ENCODE data around the gene ARHGAP11A. TPM values are rescaled to one million over a fixed set of nuclear protein-coding genes. Genes with fewer than 3 reads are reported as not detected.
"Not testable (repeated sequence)": the region's sequence is repeated elsewhere in the genome, so short reads cannot be mapped to it uniquely, and the experiment has no call there.

ARHGAP11A gene
- total RNA-seq: 7.5 and 7.7 TPM in 2 replicates

- not testable (repeated sequence) for H3K36me3 ChIP-seq (ENCODE audit: control insufficient read depth, insufficient read depth, low read length); H3K27me3 ChIP-seq (ENCODE audit: control insufficient read depth, insufficient read depth, low read length)
- peak within 1 kb of the TSS; percentile 73 for H3K4me3 ChIP-seq (ENCODE audit: low read depth, low read length)
- DNase-seq (ENCODE audit: low read depth): peak; percentile 49
Observed at GRCh38 chr15:32615051-32615870, at the start of gene ARHGAP11A. Gene ARHGAP11A (plus strand): TSS chr15:32615504. CDS start chr15:32616212, 708 bp downstream.

DNA sequence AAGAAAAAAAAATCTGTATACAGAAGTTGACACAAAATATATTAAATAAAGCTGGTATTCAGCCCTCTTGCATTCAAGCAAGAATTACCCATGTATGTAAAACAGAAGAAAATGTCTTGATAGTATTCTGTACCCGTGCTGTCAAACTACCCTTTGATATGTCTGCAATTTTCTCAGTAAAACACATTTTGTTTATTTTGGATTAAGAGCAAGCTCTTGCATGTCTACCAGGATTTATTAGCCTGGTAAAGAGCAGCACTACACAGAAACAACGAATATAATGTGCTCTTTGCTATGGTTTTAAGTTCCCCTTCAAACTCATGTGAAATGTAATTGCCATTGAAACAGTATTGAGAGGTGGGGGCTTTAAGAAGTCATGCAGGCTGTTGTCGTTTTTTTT is 46.3 kb upstream of the ARHGAP11A start:
- not testable (repeated sequence) for H3K36me3 ChIP-seq (ENCODE audit: control insufficient read depth, insufficient read depth, low read length); H3K27me3 ChIP-seq (ENCODE audit: control insufficient read depth, insufficient read depth, low read length); H3K4me3 ChIP-seq (ENCODE audit: low read depth, low read length); DNase-seq (ENCODE audit: low read depth)

DNA sequence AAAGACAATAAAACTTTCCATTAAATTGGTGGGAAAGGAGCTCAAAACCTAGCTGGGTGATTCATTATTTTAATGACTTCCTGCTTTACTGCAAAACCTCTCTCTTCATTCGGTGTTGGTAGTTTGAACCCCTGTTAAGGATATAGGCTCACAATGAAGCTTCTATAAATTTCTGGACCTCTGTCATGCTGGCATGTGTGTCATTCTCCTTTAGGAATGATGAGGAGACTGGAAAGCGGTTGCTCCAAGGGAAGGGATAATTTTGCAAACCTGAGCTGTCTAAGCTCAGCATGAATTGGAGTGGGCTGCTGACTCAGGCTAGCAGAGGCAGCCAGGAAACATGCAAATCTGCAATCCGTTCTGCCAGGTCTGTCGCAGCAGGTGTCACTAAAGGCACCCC is 36.8 kb upstream of the ARHGAP11A start:
- H3K27me3 ChIP-seq (ENCODE audit: control insufficient read depth, insufficient read depth, low read length); DNase-seq (ENCODE audit: low read depth); H3K36me3 ChIP-seq (ENCODE audit: control insufficient read depth, insufficient read depth, low read length); H3K4me3 ChIP-seq (ENCODE audit: low read depth, low read length): not testable (repeated sequence)

- not testable (repeated sequence) for DNase-seq (ENCODE audit: low read depth); H3K36me3 ChIP-seq (ENCODE audit: control insufficient read depth, insufficient read depth, low read length); H3K4me3 ChIP-seq (ENCODE audit: low read depth, low read length); H3K27me3 ChIP-seq (ENCODE audit: control insufficient read depth, insufficient read depth, low read length)
Observed at GRCh38 chr15:32585844-32586243, 29.5 kb upstream of the ARHGAP11A start.

- not testable (repeated sequence) for H3K27me3 ChIP-seq (ENCODE audit: control insufficient read depth, insufficient read depth, low read length); DNase-seq (ENCODE audit: low read depth); H3K36me3 ChIP-seq (ENCODE audit: control insufficient read depth, insufficient read depth, low read length); H3K4me3 ChIP-seq (ENCODE audit: low read depth, low read length)
Observed at GRCh38 chr15:32593151-32593550, 22.2 kb upstream of the ARHGAP11A start, which contains the start of gene GOLGA8N. Gene GOLGA8N (plus strand): TSS chr15:32593456.

- H3K27me3 ChIP-seq (ENCODE audit: control insufficient read depth, insufficient read depth, low read length); DNase-seq (ENCODE audit: low read depth); H3K4me3 ChIP-seq (ENCODE audit: low read depth, low read length); H3K36me3 ChIP-seq (ENCODE audit: control insufficient read depth, insufficient read depth, low read length): not testable (repeated sequence)
Observed at GRCh38 chr15:32609518-32609917, 5.8 kb upstream of the ARHGAP11A start.

DNA sequence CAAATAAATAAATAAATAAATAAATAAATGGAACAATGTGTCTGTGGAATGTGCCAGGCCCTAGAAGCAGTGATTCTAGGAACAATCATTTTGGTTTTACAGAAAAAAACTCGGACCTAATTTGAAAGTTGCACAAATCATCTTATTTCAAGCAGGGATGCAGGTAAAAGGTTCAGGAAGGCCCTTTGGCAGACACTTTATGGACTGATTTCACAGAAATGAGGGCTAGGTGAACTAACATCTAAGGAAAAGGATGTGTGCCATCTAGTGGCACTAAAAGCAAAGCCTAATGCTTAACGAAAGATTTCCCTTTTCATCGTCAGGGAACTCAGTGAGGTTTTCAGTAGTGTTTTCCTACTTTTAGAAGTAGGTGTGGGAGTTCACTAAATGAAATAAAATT is 4.6 kb upstream of the ARHGAP11A start:
- not testable (repeated sequence) for DNase-seq (ENCODE audit: low read depth); H3K4me3 ChIP-seq (ENCODE audit: low read depth, low read length); H3K27me3 ChIP-seq (ENCODE audit: control insufficient read depth, insufficient read depth, low read length); H3K36me3 ChIP-seq (ENCODE audit: control insufficient read depth, insufficient read depth, low read length)
- peak; percentile 10 for TF ChIP-seq CTCF (IDR thresholded peaks at IDR 0.05; ENCODE audit: insufficient read depth, low read length, poor library complexity, severe bottlenecking)

GRCh38 chr15:32614712-32615050 is 623 bp upstream of the ARHGAP11A start:
- peak overlapping the region; percentile 73 for H3K4me3 ChIP-seq (ENCODE audit: low read depth, low read length)
- H3K36me3 ChIP-seq (ENCODE audit: control insufficient read depth, insufficient read depth, low read length); DNase-seq (ENCODE audit: low read depth); H3K27me3 ChIP-seq (ENCODE audit: control insufficient read depth, insufficient read depth, low read length): not testable (repeated sequence)

DNA sequence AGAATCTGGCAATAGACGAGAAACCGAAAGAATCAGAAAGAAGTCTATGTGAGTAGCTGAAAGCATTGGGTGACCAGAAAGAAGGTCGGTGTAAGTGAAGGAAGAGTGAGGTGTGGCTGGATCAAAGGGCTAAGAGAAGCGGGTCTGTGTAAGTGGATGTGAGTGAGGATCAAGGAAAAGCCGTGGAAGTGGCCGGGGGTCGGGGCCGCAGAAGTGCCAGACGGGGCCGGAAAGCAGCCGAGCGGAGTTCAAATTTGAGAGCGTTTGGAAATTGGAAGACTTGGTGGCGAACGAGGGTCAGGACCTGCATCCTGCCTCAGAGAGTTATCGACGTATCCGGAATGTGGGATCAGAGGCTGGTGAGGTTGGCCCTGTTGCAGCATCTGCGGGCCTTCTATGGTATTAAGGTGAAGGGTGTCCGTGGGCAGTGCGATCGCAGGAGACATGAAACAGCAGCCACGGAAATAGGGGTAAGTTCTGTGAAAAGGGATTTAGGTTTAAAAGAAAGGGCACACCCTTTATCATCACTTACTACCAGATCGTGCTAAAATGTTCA is 645 bp downstream of the ARHGAP11A start:
- H3K4me3 ChIP-seq (ENCODE audit: low read depth, low read length): peak overlapping the region; percentile 73
- not testable (repeated sequence) for H3K36me3 ChIP-seq (ENCODE audit: control insufficient read depth, insufficient read depth, low read length); DNase-seq (ENCODE audit: low read depth); H3K27me3 ChIP-seq (ENCODE audit: control insufficient read depth, insufficient read depth, low read length)

DNA sequence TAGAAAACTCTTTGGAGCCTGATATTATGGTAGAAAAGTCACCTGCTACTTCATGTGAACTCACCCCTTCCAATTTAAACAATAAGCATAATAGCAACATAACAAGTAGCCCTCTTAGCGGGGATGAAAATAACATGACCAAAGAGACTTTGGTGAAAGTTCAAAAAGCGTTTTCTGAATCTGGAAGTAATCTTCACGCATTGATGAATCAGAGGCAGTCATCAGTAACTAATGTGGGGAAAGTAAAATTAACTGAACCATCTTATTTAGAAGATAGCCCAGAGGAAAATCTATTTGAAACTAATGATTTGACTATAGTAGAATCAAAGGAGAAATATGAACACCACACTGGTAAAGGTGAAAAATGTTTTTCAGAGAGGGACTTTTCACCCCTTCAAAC is 21.1 kb downstream of the ARHGAP11A start:
- no peak for TF ChIP-seq CTCF (IDR thresholded peaks at IDR 0.05; ENCODE audit: insufficient read depth, low read length, poor library complexity, severe bottlenecking)
- Histone ChIP-seq H3K36me3 (ENCODE audit: control insufficient read depth, insufficient read depth, low read length) (peaks cover 2% of the 10 kb centered on the region), H3K4me3 (ENCODE audit: low read depth, low read length) (no peak overlapping the region), H3K27me3 (ENCODE audit: control insufficient read depth, insufficient read depth, low read length) (no peaks in the 10 kb centered on the region)
- DNase-seq (ENCODE audit: low read depth): no peak
